GM21423 (cell line): ENCODE data around the gene CADM2.

Experiments used
- ATAC-seq: cut with Tn5 transposase; IDR thresholded peaks from one replicate; pipeline ENCODE4 v1.9.1; 2021; ENCODE audit warnings: mild to moderate bottlenecking, moderate library complexity; ENCODE audit not compliant: unreplicated experiment

Gene CADM2

GRCh38 chr3:86073799-86074198 is 1115.0 kb downstream of the CADM2 start:
- ATAC-seq = no peak

DNA sequence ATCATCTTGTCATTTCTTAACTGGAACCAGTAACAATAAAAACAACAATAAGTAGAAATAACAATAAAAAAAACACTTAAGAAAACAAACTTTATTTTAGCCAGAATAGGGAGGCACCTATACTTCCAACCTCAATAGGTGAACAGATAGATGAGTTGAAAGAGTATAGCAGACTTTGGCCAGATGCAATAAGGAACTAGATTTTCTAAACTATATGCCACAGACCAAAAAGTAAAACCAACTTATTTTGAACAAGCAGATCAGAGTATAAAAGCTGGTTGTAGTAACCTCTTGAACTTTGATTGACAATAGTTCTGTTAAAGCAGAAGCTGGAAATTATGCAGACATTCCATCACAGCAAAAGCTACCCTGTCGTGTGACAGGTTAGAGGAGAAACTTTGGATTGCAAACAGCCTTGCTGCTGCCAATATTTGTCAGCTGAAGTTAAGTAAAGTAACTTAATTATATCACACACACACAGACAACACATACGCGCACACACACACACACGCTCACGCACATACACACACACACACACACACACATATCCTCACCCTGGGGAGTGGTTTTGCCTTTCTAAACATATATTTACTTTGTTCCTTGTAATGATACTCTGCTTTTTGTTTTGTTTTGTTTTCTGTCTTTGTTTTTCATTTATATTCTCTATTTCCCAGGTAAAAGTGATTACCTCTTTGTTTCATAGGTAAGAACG is 1128.5 kb downstream of the CADM2 start:
- no peak for ATAC-seq

- ATAC-seq = no peak
These were observed 1145.4 kb downstream of the CADM2 start for GRCh38 chr3:86104154-86104553.

GRCh38 chr3:86109434-86109833 is 1150.6 kb downstream of the CADM2 start:
- ATAC-seq = no peak
